Hypothalamus (tissue), 51 donors: Measurements from ENCODE around the gene ST3GAL5.

Experiments used
- DNase-seq, 51 donors: peaks; one replicate each; lab custom pipeline; 2025; lab: John Stamatoyannopoulos, UW

The ST3GAL5 gene

GRCh38 chr2:85920810-85921545, 32.2 kb upstream of the ST3GAL5 start:
- peak in 2 of 51 donors; percentile 23 to 48 for DNase-seq

GRCh38 chr2:85917887-85918795, 29.4 kb upstream of the ST3GAL5 start:
- DNase-seq, result no peak

GRCh38 chr2:85915606-85916303, 27.0 kb upstream of the ST3GAL5 start:
- DNase-seq, result no peak

DNA sequence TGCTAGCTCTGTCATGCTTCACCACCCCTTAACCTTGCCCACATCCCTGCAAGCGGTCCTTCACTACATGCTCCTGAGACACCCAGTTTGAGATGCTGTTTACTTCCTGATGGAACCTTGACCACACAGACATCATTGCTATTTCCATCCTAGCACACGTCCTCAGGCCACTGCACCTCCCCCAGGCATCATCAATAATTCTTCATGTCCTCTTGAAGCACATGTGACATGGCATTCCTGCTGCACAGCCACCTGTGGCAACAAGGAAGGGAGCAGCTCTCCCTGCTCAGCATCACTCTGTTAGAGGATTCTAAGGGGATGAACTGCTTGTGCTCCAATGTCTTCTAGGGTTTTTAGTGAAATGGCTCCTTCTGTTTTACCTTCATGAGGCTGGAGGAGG, 26.1 kb upstream of the ST3GAL5 start:
- no peak for DNase-seq

DNA sequence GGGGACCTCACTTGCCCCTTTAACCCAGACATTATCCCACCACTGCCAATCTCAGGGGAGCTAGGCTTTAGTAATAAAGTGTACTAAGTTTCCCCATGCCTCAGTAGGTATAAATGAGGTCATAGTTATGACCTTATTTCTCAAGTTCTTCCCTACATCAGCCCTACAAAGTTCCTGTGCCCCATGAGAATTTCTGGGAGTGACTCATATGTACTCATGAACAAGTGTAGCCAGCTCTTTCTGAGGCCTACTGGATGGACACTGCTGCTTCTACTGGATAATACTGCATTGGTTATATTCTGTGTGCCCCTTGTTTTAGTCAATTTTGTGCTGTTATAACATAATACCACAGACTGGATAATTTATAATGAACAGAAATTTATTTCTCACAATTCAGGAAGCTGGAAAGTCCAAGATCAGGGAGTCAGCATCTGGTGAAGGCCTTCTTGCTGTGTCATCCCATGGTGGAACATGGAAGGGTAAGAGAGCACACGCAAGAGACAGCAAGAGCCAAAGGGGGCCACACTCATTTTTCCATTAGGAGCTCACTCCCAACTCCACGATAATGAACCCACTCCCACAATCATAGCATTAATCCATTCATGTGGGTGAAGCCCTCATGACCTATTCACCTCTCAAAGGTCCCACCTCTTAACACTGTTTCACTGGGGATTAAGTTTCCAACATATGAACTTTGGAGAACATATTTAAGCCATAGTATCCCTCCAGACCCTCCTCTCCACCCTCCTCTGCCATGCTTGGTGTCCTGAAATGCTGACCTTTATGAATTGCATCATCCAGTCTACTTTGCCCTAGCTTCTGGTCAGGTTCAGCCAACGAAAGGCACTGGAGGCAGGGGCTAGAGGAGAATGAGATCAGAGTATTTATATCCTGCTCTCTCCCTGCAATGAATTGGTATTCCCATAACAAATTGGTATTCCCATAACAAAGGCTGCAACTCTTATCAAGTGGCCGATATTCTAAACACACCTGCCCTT, 25.4 kb upstream of the ST3GAL5 start:
- no peak for DNase-seq

- DNase-seq, result peak in 2 of 51 donors; percentile 10 to 13
Measured at GRCh38 chr2:85911814-85912692, 23.3 kb upstream of the ST3GAL5 start.

DNA sequence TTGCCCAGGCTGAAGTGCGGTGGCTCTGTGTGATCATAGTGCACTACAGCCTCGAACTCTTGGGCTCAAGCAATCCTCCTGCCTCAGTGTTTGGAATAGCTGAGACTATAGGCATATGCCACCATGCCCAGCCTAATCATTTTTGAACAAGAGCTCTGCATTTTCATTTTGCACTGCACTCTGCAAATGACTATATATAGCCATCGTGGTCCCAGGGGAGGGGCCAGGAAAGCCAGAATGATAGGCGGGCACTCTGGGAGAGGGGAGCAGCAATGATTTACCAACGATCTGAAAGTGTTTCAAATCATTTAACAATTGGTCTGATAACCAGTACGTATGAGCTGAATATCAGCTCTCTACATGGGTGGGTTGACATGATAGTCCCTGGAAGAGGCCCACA, 22.3 kb upstream of the ST3GAL5 start:
- DNase-seq, result no peak

- no peak for DNase-seq
Measured at GRCh38 chr2:85909005-85909404, 20.2 kb upstream of the ST3GAL5 start.

DNA sequence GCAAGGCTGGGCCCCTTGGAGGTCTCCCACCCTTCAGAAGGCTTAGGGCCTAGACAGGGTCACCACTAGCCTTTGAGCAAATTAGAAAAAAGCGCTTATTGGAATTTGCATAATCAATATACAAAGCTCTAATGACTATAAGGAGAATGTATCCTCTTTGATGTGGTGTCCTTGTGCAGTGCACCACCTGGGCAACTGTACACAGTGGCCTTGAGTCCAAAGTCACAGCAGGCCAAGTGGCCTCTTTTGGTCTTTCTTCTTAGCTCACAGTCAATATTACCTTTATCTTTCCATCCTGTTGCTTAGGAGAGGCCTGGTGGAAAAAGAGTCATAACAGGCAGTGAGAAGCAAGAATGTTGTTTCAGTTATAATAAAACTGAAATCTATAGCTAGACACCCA, 19.7 kb upstream of the ST3GAL5 start:
- no peak for DNase-seq

- no peak for DNase-seq
Measured at GRCh38 chr2:85907671-85908157, 18.9 kb upstream of the ST3GAL5 start.

- DNase-seq, result no peak
Measured at GRCh38 chr2:85906748-85907147, 18.0 kb upstream of the ST3GAL5 start.

DNA sequence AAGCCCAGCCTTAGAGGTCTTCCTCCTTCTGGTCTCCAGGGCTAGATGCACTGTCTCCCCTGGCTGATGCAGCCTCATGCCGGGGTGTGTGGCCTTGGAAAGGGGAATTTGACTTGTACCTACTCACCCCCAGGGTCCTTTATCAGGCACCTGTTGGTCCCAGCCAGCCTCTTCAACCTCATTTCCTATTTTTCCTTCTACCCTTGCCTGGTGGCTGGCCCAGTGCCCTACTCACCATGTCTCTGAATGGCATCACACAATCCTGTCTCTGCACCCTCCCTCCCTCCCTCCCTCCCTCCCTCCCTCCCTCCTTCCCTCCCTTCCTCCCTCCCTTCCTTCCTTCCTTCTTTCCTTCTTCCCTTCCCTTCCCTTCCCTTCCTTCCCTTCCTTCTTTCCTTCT, 17.1 kb upstream of the ST3GAL5 start:
- DNase-seq, result peak in 2 of 51 donors; percentile 27 to 33

GRCh38 chr2:85905187-85905666, 16.4 kb upstream of the ST3GAL5 start:
- DNase-seq, result peak in 17 of 51 donors; percentile 20 to 81 (median 37)

DNA sequence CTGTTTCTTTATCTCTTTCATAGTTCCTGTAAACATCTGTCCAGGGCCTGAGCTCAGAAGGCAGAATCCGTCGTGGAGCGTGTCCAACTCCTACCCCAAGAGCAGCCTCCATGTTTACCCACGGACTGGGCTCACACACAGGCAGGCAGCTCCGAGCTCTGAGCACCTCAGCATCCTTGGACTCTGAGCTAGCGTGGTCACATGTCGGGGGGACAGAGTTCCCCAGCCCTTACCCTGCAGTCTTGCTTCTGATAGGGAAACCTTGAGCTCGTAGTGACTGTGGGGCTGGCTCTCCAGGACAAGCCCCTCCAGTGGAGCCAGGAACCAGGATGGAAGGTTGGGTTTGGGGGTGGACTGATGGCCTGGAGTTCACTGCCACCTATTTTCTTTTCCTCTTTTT, 15.1 kb upstream of the ST3GAL5 start:
- no peak for DNase-seq

DNA sequence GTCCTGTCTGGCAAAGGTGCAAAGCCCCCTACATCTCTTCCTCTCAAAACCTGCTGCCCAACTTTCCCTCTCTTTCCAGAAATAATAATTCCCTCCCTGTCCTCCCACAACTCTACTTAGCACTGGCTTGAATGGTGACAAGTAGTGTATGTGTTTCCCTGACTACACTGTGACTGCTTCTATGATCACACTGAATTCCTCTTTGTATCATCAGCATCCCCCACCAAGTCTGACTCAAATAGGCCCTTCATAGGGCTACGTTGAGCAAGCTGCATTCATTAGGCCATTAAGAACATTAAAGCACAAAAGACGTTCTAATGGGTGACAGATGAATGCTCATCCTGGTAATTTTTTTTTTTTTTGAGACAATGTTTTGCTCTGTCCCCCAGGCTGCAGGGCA, 13.7 kb upstream of the ST3GAL5 start:
- DNase-seq, result peak in 19 of 51 donors; percentile 22 to 86 (median 48)

DNA sequence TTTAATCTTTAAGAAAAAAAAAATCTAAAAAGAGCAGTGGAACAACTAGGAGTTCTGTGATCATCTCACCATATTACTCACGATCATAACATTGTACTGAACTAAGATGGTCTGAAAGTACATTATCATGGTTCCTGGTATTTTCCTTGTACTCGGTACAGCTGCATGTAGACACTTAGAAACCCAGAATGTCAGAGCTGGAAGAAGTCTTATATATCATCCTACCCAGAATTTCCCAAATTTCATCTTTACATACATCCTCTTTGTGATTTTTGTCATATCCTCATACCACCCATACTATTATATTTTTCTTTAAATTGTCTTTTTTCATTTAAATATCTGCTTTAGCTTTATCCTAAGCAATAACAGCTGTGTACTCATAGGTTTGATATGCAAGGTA, 12.4 kb upstream of the ST3GAL5 start:
- DNase-seq, result no peak

DNA sequence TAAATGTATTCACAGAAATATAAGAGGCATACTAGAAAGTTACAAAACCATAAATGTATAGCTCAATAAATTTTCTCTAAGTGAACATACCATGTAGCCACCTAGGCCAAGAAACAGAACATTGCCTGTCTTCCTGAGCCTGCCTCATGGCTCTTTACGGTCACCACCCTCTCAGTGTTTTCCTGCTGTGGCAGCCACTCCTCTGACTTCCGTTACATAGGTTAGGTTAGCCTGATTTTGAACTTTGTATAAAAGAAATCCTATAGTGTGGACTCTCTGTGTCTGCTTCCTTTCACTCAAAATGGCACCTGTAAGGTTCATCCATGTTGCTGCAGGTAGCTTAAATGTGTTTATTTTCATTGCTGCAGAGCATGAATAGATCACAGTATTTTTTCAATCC, 11.6 kb upstream of the ST3GAL5 start:
- no peak for DNase-seq

DNA sequence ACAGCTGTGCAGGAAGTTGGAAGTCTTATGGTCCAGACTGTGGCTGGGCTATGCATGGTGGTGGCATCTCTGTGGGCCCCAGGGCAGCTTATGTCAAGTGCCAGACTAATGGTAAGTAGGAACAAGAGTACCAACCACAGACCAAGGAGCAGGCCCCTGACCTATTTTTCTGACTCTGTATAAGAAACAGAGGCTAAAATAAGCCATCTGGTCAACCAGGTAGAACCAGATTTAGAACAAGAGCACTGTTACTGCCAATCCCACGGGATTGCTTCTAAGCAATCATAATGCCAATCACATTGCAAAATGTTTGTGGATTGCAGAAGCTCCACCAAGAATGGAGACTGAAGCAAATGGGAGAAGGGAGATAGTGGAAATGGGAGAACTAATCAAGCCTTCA, 11.1 kb upstream of the ST3GAL5 start:
- no peak for DNase-seq

- DNase-seq, result no peak
Measured at GRCh38 chr2:85899284-85899683, 10.5 kb upstream of the ST3GAL5 start.
